Smooth muscle cell of the pulmonary artery (primary cell): ENCODE results near the gene OR56B1. TPM values are rescaled to one million over a fixed set of nuclear protein-coding genes. Genes with fewer than 3 reads are reported as not detected.

ENCODE experiments used
- total RNA-seq: library from RNA; depleted of rRNA; stranded (reverse); fragments of >200 nt; gene quantifications from 2 replicates; pipeline ENCODE4 v1.2.3, GENCODE V29; 2014

Gene OR56B1, protein sequence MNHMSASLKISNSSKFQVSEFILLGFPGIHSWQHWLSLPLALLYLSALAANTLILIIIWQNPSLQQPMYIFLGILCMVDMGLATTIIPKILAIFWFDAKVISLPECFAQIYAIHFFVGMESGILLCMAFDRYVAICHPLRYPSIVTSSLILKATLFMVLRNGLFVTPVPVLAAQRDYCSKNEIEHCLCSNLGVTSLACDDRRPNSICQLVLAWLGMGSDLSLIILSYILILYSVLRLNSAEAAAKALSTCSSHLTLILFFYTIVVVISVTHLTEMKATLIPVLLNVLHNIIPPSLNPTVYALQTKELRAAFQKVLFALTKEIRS
- total RNA-seq: not detected in 2 replicates

GRCh38 chr11:5736396-5736795 is at the start of gene OR56B1:
TSS of gene OR56B1 (plus strand) at chr11:5736448. CDS start at chr11:5736517, 69 bp downstream.

DNA sequence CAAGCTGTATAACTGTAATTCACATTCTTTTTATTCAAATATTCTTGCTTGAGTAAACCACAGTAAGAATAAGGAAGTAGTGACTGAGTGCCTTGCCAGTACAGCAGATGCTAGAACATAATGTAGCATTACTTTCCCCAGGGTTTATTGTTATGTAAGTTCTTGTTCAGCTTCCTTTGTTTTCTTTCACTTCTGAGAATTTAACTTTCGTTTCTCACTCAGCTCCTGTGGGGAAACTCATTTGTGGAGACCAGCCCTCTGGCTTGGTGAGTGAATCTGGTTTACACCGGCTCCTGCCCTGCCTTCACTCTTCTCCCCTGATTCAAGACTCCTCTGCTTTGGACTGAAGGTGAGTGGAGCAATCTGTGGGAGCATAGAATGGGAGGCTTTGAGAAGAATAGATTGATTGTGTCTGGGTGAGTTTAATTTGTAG is 46.7 kb upstream of the OR56B1 start, which contains the start of gene TRIM22:
TRIM22 (plus strand) TSS at position 240 of the 433 bp plus-strand sequence. CDS start 6,443 bp downstream, outside the sequence.

GRCh38 chr11:5753943-5754342 is 17.7 kb downstream of the OR56B1 start, which contains the start of gene OR52N4:
TSS of gene OR52N4 (plus strand) at chr11:5754243. CDS start at chr11:5754741, 498 bp downstream.

DNA sequence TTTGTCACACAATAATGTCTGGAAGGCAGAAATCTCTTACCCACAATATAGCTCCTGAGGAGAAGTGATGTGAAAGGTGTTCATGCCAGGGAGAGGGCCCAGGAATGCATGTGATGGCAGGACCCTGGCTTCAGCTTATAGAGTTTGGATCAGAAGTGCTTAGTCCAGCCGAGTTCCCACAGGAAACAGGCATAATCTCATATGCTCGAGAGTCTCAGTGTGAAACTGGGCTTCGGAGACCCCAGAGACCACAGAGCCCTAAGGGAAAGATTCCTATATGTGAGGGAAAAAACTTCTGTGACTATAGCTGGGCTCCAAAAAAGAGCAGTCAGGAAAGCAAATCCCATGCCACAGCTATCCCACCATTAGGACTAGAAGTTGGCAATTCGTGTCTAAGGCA is 47.0 kb downstream of the OR56B1 start, which contains the start of gene OR52N5:
OR52N5 (minus strand) TSS at position 101 of the 400 bp plus-strand sequence. CDS start 4,721 bp downstream, outside the sequence.

Other genes with a start within 250 kb of the OR56B1 start
- gene OR52D1, start 247.8 kb upstream of the OR56B1 start, total RNA-seq: not detected in 2 replicates
- gene UBQLN3, start 226.5 kb upstream of the OR56B1 start, total RNA-seq: 0.10 and 0.26 TPM in 2 replicates
- gene UBQLNL, start 219.7 kb upstream of the OR56B1 start, total RNA-seq: 0.23 and 0.33 TPM in 2 replicates
- 0.91 and 0.99 TPM in 2 replicates for gene OR52H1, start 187.9 kb upstream of the OR56B1 start, total RNA-seq
- not detected in 2 replicates for gene OR52B6, start 155.6 kb upstream of the OR56B1 start, total RNA-seq
- 3.0 and 5.1 TPM in 2 replicates for gene TRIM6, start 139.8 kb upstream of the OR56B1 start, total RNA-seq
- gene TRIM34, start 111.4 kb upstream of the OR56B1 start, total RNA-seq: 7.8 and 14.9 TPM in 2 replicates
- gene TRIM5, start 51.4 kb upstream of the OR56B1 start, total RNA-seq: 28.7 and 41.6 TPM in 2 replicates
- gene TRIM22, start 46.7 kb upstream of the OR56B1 start, total RNA-seq: 111 and 122 TPM in 2 replicates
- not detected in 2 replicates for gene OR52N4, start 17.8 kb downstream of the OR56B1 start, total RNA-seq
- gene OR52N5, start 46.9 kb downstream of the OR56B1 start, total RNA-seq: not detected in 2 replicates
- not detected in 2 replicates for gene OR52N1, start 54.8 kb downstream of the OR56B1 start, total RNA-seq
- gene OR52N2, start 72.5 kb downstream of the OR56B1 start, total RNA-seq: not detected in 2 replicates
- gene OR52E6, start 105.4 kb downstream of the OR56B1 start, total RNA-seq: not detected in 2 replicates
- 0.13 TPM in 1 of 2 replicates, not detected in the other for gene OR52E8, start 121.2 kb downstream of the OR56B1 start, total RNA-seq
- not detected in 2 replicates for gene OR52E4, start 144.2 kb downstream of the OR56B1 start, total RNA-seq
- gene OR52E5, start 156.8 kb downstream of the OR56B1 start, total RNA-seq: not detected in 2 replicates
- gene OR56A3, start 205.8 kb downstream of the OR56B1 start, total RNA-seq: not detected in 2 replicates
- gene OR56A5, start 232.0 kb downstream of the OR56B1 start, total RNA-seq: not detected in 2 replicates